ENCODE measurements around the gene SULT1E1.
"Not testable (repeated sequence)": the region's sequence is repeated elsewhere in the genome, so short reads cannot be mapped to it uniquely, and the experiment has no call there.

SULT1E1 gene

GRCh38 chr4:69830560-69831269, 29.2 kb downstream of the SULT1E1 start:
- no peak for DNase-seq (ENCODE audit: low spot score)
- in situ Hi-C loops (cut with MboI; ENCODE audit: low pct_unique_long_range_greater_than_20kb, low sequenced_read_pairs, unreplicated experiment) = no loop called here
- TF ChIP-seq CTCF (IDR thresholded peaks at IDR 0.05; ENCODE audit: extremely low read depth, insufficient read depth, missing control alignments) = no peak

GRCh38 chr4:69830192-69830559, 29.8 kb downstream of the SULT1E1 start:
- in situ Hi-C loops (cut with MboI; ENCODE audit: low pct_unique_long_range_greater_than_20kb, low sequenced_read_pairs, unreplicated experiment) = no loop called here
- DNase-seq (ENCODE audit: low spot score) = no peak
- no peak for TF ChIP-seq CTCF (IDR thresholded peaks at IDR 0.05; ENCODE audit: extremely low read depth, insufficient read depth, missing control alignments)

GRCh38 chr4:69829678-69830077, 30.3 kb downstream of the SULT1E1 start:
- TF ChIP-seq CTCF (IDR thresholded peaks at IDR 0.05; ENCODE audit: extremely low read depth, insufficient read depth, missing control alignments) = no peak
- in situ Hi-C loops (cut with MboI; ENCODE audit: low pct_unique_long_range_greater_than_20kb, low sequenced_read_pairs, unreplicated experiment) = no loop called here
- no peak for DNase-seq (ENCODE audit: low spot score)

DNA sequence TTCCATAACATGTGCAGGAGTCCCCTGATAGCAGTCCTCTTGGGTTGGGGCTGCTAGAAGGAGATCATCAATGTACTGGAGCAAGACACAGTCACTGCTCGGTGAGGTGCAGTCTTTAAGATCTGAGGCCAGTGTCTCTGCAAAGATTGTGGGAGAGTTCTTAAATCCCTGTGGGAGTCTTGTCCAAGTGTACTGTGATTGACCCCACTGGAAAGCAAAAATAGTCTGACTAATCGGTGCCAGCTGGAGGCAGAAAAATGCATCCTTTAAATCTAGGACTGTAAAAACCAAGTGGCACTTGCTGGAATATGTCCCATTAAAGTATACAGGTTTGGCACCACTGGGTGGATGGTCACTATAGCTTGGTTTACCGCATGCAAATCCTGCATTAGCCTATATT, 31.1 kb downstream of the SULT1E1 start:
- TF ChIP-seq CTCF (IDR thresholded peaks at IDR 0.05; ENCODE audit: extremely low read depth, insufficient read depth, missing control alignments) = no peak
- in situ Hi-C loops (cut with MboI; ENCODE audit: low pct_unique_long_range_greater_than_20kb, low sequenced_read_pairs, unreplicated experiment) = no loop called here
- DNase-seq (ENCODE audit: low spot score) = no peak

DNA sequence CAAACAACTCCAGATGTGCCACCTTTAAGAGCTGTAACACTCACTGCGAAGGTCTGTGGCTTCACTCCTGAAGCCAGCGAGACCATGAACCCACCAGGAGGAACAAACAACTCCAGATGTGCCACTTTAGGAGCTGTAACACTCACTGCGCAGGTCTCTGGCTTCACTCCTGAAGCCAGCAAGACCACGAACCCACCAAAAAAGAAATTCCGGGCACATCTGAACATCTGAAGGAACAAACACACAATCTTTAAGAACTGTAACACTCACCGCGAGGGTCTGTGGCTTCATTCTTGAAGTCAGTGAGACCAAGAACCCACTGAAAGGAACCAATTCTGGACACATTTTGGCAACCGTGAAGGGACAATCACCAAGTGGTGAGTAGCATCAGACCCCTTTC, 34.9 kb downstream of the SULT1E1 start:
- in situ Hi-C loops (cut with MboI; ENCODE audit: low pct_unique_long_range_greater_than_20kb, low sequenced_read_pairs, unreplicated experiment); DNase-seq (ENCODE audit: low spot score): not testable (repeated sequence)

DNA sequence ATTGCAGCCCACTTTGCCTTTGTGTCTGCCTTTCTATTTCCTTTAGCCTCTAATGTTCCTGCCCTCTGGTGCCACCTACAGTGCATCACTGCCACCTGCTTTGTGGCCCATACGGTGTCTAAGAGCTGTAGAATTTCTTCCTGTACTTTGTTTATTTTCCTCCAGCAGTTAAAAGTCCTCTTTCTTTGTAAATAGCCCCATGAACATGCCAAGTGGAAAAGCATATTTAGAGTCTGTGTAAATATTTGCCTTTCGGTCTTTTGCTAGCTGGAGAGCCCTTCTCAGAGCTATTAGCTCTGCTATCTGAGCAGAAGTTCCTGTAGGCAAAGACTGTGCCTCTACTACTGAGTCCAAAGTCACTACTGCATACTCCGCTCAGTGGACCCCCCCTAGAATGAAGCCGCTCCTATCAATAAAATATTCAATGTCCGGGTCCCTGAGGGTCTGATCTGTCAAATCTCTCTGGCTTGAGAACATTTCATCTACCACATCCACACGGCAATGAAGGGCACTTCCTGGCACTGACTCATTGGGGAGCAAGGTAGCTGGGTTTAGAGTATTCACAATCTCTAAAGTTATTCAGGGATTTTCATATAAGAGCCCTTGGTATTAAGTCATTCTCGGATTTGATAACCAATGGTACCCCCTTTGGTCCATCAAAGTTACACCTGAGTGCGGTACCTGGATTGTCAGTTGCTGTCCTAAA, 36.3 kb downstream of the SULT1E1 start:
- peak; percentile 41 for TF ChIP-seq CTCF (IDR thresholded peaks at IDR 0.05; ENCODE audit: extremely low read depth, insufficient read depth, missing control alignments)
- in situ Hi-C loops (cut with MboI; ENCODE audit: low pct_unique_long_range_greater_than_20kb, low sequenced_read_pairs, unreplicated experiment) = no loop called here
- no peak for DNase-seq (ENCODE audit: low spot score)

GRCh38 chr4:69823048-69823447, 36.9 kb downstream of the SULT1E1 start:
- no peak for DNase-seq (ENCODE audit: low spot score)
- in situ Hi-C loops (cut with MboI; ENCODE audit: low pct_unique_long_range_greater_than_20kb, low sequenced_read_pairs, unreplicated experiment) = no loop called here
- TF ChIP-seq CTCF (IDR thresholded peaks at IDR 0.05; ENCODE audit: extremely low read depth, insufficient read depth, missing control alignments) = no peak

Measured in GM13977 (cell line).